Measurements from ENCODE around the gene ZNF385D. TPM values are rescaled to one million over a fixed set of nuclear protein-coding genes. Genes with fewer than 3 reads are reported as not detected.

ZNF385D gene
- total RNA-seq, 1 experiment from 2014 or later: not detected

DNA sequence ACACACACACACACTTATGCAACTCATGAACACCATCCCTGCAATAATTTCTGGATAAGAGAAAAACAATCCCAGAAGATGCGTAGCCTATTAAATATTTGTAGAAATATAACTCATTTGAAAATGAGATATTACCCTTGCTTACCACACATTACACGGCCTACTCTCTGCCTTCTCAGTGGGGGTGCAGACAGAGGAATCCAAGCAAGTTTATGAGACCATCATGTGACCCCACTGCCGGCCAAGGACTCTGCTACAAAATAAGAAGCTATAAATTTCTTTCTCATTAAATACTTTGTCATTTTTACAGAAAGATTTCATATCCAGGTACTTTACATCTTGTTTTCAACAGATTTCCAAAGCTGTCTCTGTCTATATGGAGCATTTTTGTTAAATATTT, 286.3 kb downstream of the ZNF385D start:
- Histone ChIP-seq H3K36me3 (ENCODE audit: control insufficient read depth in 1 of 2, insufficient read depth in 2 of 2, low read length in 2 of 2) (no peaks in the 10 kb centered on the region), H3K9me2 (ENCODE audit: insufficient read depth) (no peaks in the 10 kb centered on the region), H3K4me3 (replicated peaks in 1 of 2; ENCODE audit: low read depth in 1 of 2, low read length in 2 of 2) (no peak overlapping the region), H3K9me3 (ENCODE audit: control insufficient read depth in 1 of 2, insufficient read depth in 1 of 2, low read depth in 1 of 2, low read length in 2 of 2) (peaks cover 2 to 6% of the 10 kb centered on the region in 2 experiments; a peak in 2 of 4 replicates), H3K4me1 (ENCODE audit: control insufficient read depth in 1 of 2, insufficient read depth in 2 of 2, low read length in 2 of 2) (no peaks in the 10 kb centered on the region), H3K27ac (ENCODE audit: low read depth, low read length) (no peak overlapping the region), H2AFZ (ENCODE audit: low read depth, low read length, poor library complexity, severe bottlenecking) (no peak overlapping the region), H3K4me2 (ENCODE audit: low read length) (no peak overlapping the region), H3K27me3 (ENCODE audit: insufficient read depth, low read length) (no peaks in the 10 kb centered on the region), H3K9ac (ENCODE audit: low read length) (no peak overlapping the region), H4K20me1 (ENCODE audit: insufficient read depth) (no peaks in the 10 kb centered on the region), H3K79me2 (ENCODE audit: insufficient read depth, low read length) (no peaks in the 10 kb centered on the region)
- ChIA-PET POLR2A (no interaction called here), RAD21 (ENCODE audit: low non-redundant PET in 1 of 2, low total read pairs in 2 of 2, uncharacterized antibody in 2 of 2, unreplicated experiment in 2 of 2) (no interaction called here), CTCF (no interaction called here)
- no peak for ATAC-seq
- intact Hi-C loops (cut with micrococcal nuclease): no loop called here
- TF ChIP-seq POLR2AphosphoS5 (IDR thresholded peaks at IDR 0.05; ENCODE audit: low read depth, low read length) (no peak), ZNF274 (IDR thresholded peaks at IDR 0.05; ENCODE audit: low read depth, low read length) (no peak), SP1 (IDR thresholded peaks at IDR 0.05; ENCODE audit: low read depth) (no peak), TCF7L2 (IDR thresholded peaks at IDR 0.05; ENCODE audit: borderline replicate concordance, extremely low read depth, insufficient read depth, insufficient read length) (no peak), SIN3A (IDR thresholded peaks at IDR 0.05; ENCODE audit: low read depth) (no peak), ELF1 (IDR thresholded peaks at IDR 0.05; ENCODE audit: borderline replicate concordance, low read depth) (no peak), EZH2 (IDR thresholded peaks at IDR 0.05) (no peak), CEBPB (IDR thresholded peaks at IDR 0.05; ENCODE audit: low read depth) (no peak), ZFX (IDR thresholded peaks at IDR 0.05) (no peak)
- TF ChIP-seq, protein P1, sequence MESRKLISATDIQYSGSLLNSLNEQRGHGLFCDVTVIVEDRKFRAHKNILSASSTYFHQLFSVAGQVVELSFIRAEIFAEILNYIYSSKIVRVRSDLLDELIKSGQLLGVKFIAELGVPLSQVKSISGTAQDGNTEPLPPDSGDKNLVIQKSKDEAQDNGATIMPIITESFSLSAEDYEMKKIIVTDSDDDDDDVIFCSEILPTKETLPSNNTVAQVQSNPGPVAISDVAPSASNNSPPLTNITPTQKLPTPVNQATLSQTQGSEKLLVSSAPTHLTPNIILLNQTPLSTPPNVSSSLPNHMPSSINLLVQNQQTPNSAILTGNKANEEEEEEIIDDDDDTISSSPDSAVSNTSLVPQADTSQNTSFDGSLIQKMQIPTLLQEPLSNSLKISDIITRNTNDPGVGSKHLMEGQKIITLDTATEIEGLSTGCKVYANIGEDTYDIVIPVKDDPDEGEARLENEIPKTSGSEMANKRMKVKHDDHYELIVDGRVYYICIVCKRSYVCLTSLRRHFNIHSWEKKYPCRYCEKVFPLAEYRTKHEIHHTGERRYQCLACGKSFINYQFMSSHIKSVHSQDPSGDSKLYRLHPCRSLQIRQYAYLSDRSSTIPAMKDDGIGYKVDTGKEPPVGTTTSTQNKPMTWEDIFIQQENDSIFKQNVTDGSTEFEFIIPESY (IDR thresholded peaks at IDR 0.05; ENCODE audit: extremely low read depth, insufficient replicate concordance, low read length): no peak
- TF ChIP-seq, protein P2, sequence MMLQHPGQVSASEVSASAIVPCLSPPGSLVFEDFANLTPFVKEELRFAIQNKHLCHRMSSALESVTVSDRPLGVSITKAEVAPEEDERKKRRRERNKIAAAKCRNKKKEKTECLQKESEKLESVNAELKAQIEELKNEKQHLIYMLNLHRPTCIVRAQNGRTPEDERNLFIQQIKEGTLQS (IDR thresholded peaks at IDR 0.05): no peak
- BruUV-seq (replicated peaks): no TSS peak
- no peak for DNase-seq (ENCODE audit: low read depth, low spot score)

All from HCT116 (cell line).